ENCODE data around the gene OTP.
"Not testable (repeated sequence)": the region's sequence is repeated elsewhere in the genome, so short reads cannot be mapped to it uniquely, and the experiment has no call there.

OTP gene

GRCh38 chr5:77638763-77639671 is 504 bp upstream of the OTP start:
- no peak for DNase-seq

GRCh38 chr5:77637170-77637997 is 1.1 kb downstream of the OTP start:
- no peak for DNase-seq

DNA sequence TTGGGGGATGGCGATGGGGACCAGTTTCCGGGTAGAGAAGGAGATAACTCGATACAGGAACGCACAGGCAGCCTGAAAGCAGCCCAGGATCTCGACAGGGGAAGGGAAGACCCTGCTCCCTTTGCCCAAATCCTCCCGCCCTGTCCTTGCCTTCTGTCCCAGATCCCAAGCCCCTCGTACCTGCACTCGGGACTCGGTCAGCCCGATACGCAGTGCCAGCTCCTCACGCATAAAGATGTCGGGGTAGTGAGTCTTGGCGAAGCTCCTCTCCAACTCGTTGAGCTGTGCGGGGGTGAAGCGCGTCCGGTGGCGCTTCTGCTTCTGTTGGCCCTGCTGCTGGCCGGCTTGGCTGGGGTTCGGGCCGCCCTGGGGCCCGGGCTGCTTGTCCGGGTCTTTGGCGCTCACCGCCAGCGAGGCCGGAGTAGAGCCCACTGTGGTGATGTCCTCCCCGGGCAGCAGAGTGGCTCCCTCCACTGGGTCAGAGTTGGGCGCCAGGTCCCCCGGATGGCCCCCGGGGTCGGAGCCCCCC is 1.8 kb downstream of the OTP start:
- no peak for DNase-seq

GRCh38 chr5:77635917-77636640 is 2.4 kb downstream of the OTP start:
- DNase-seq, result no peak

GRCh38 chr5:77635067-77635916 is 3.2 kb downstream of the OTP start:
- DNase-seq, result no peak

- DNase-seq, result no peak
Observed at GRCh38 chr5:77633709-77634108, 4.8 kb downstream of the OTP start.

GRCh38 chr5:77633207-77633675 is 5.3 kb downstream of the OTP start:
- no peak for DNase-seq

DNA sequence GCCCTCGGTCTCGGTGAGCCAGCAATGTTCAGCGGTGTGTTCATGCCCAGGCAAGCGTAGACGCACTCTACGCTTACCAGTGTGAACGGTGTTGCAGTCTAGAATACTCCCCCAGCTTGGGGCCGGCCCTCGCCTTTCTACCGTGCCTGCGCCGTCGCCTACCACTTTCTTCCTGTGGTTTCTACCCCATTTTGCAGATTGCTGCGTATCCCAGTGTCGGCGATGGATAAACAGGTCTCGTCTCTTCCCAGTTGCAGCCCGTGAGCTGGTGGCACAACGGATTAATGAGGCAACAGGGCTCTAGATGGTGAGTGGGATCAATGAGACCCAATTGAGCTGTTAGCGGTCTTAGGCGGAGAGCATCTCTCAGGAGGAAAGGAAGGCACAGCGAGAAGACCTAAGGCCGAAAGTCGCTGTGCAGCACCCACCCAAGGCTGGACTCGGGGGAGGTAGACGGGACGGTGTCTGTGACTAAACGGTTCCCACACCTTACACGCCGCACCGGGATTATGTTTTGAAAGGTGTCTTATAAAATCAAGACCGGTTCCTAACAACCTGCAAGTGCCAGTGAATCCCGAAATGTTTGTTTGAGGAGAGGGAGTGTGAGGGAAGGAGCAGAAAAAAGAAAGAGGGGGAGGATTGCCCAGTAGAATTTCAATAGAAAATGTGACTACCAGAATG is 5.8 kb downstream of the OTP start:
- no peak for DNase-seq

- DNase-seq, result peak; percentile 50
Observed at GRCh38 chr5:77630114-77630680, 8.3 kb downstream of the OTP start.

DNA sequence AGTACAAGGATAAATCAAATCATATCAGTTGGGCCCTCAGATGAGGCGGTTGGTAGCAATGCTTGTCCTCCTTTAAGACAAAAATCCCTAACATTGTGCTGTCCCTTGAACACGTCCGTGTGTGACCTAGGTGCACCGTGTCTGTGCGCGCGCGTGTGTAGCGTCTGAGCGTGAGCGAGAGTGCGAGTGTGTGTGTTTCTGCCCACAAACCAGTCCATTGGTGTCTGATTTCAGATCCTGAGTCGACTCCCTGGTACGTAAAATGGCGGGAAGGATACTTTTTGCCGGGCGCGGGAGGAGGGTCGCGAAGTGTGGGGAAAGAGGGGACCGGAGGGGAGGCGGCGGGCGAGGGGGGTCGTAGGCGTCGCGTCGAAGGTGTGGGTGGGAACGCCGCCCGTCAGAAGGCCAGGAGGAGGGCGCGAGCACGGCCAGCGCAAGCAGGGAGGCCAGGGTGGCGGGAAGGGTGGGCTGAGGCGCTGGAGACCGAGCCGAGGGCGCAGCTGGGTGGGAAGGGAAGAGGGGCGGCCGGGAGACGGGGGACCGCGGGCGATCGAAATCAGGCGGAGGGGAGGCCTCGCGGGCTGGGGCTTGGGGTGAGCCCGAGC is 8.9 kb downstream of the OTP start:
- DNase-seq, result no peak

- DNase-seq, result no peak
Observed at GRCh38 chr5:77628840-77629508, 9.5 kb downstream of the OTP start.

DNA sequence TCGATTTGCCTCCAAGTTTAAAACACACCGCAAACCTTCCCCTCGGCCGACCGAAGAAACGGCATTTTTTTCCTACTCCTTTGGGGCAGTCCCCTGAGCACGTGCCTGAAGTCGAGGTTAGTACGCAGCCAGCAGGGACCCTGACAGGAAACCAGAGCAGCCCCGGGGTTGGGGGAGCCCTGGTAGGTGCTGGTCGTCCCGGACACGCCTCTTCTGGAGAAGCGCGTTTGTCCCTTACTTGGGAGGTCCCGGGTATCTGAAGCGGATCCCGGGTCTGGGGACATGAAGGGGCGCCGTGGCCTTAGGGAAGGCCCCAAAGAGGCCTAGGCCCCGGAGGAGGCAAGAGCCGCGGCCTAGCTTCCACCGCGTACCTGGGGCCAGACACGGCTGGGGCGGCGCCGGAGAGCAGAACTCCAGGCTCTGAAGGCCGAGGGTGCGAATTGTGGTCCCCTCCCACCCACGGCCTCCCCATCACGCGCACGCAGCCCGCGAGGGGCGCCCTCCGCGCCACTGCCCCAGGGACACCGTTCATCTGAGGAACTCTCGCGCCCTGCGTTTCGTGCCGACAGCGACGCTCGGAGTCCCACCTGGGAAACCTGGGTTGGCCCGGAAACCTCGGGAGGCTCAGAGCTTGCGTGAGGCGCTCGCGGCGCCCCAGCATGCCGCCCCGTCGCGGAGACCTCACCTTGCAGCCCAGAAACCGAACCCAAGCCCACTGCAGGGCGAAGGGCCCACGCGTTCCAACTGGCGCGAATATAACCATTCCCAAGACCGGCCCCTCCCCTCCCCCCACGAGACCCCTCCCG is 10.4 kb downstream of the OTP start:
- no peak for DNase-seq

DNA sequence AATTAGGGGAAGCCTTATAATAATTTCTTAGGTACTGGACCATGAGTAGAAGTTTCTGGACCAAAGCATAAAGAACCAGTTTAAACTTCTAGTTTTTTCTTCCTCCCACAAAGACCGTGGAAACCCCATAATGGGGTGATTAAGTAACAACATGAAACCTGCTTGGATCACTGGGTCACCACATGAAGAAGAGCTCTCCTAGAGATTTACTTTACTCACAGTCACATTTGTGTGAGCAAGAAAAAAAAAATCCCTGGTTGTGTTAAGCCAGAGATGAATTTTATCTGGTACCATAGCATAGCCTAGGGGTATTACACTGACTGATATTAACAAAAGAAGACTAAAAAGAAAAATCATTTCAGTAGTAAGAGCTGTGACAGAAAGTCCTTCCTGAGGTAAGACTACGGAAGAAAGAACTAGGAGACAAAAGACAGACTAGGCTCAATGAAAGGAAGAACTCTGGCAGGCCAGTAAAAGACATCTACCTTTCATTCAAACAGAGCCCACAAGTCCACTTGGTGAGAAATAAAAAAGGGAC is 15.2 kb downstream of the OTP start:
- DNase-seq, result no peak

- DNase-seq, result no peak
Observed at GRCh38 chr5:77621440-77621839, 17.1 kb downstream of the OTP start.

DNA sequence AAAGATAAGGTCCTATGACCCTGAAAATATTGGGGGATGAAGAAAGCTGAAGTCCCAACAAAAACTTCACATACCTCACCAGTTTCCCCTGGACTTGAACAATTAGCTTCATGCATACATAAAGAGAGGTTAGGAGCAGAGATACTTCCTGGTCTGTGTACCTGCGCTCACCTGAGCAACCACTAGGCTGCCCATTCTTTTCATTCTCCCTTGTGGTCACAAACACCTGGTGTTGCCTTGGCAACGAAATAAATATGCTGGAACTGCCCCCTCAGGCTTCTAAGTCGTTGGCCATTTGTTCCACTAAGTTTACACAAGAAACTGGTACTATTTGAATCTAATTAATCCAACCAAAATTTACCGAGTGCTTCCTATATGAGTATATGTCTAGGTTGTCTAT is 18.1 kb downstream of the OTP start:
- no peak for DNase-seq

DNA sequence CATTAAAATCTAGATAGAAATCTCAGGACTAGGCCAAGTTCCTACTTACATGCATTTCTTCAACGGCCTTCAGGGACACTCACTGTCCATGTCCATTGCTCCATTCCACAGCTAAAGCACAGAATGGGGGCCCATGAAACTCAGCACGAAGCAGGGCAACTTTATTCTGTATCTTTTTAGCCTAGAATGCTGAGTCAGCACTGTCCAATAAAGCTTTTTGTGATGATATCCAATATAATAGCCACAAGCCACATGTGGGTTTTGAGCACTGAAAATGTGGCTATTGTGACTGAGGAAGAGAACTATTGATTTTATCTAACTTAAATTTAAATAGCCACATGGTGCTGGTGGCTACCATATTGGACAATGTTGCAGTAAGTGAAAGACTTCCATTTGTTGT is 21.6 kb downstream of the OTP start:
- no peak for DNase-seq

- not testable (repeated sequence) for DNase-seq
Observed at GRCh38 chr5:77608927-77609326, 29.6 kb downstream of the OTP start.

- no peak for DNase-seq
Observed at GRCh38 chr5:77607324-77607723, 31.2 kb downstream of the OTP start.

GRCh38 chr5:77606279-77606678 is 32.2 kb downstream of the OTP start:
- no peak for DNase-seq

All from DMS 273 treated with DMSO at 0.1 percent for 48 hours (cell line).